Endothelial cell (in vitro differentiated cells): ENCODE results near the gene LMAN1. TPM values are rescaled to one million over a fixed set of nuclear protein-coding genes. Genes with fewer than 3 reads are reported as not detected.

Experiments used
- DNase-seq: peaks from one replicate; pipeline ENCODE4 v3.0.0; 2021; ENCODE audit warnings: low spot score
- H3K27ac Mint-ChIP-seq: one replicate; pipeline ENCODE4 v1.8.0; 2021; ENCODE audit warnings: mixed read lengths, inconsistent platforms; ENCODE audit not compliant: unreplicated experiment
- H3K27me3 Mint-ChIP-seq: one replicate; pipeline ENCODE4 v1.8.0; 2021; ENCODE audit warnings: mild to moderate bottlenecking, moderate library complexity, mixed read lengths, inconsistent platforms; ENCODE audit not compliant: unreplicated experiment
- H3K36me3 Mint-ChIP-seq: one replicate; pipeline ENCODE4 v1.8.0; 2021; ENCODE audit warnings: mild to moderate bottlenecking, low read depth, mixed read lengths, inconsistent platforms; ENCODE audit not compliant: unreplicated experiment
- H3K4me1 Mint-ChIP-seq: one replicate; pipeline ENCODE4 v1.8.0; 2021; ENCODE audit warnings: mild to moderate bottlenecking, mixed read lengths, inconsistent platforms; ENCODE audit not compliant: unreplicated experiment
- H3K4me3 Mint-ChIP-seq: one replicate; pipeline ENCODE4 v1.8.0; 2021; ENCODE audit warnings: mild to moderate bottlenecking, mixed read lengths, inconsistent platforms; ENCODE audit not compliant: unreplicated experiment
- H3K9me3 Mint-ChIP-seq: one replicate; pipeline ENCODE4 v1.8.0; 2021; ENCODE audit warnings: mixed read lengths, inconsistent platforms; ENCODE audit not compliant: unreplicated experiment
- CTCF ChIP-seq: fragments of 200-600 bp; sonication (generic); IDR thresholded peaks from one replicate; pipeline ENCODE4 v1.5.0; 2021; ENCODE audit warnings: antibody characterized with exemption; ENCODE audit not compliant: unreplicated experiment
- total RNA-seq: library from RNA; stranded (reverse); fragmentation: NEBNext Ultra II Directional; extraction: Animal tissue kit (Norgen Biotek cat#: 25700); gene quantifications from one replicate; pipeline ENCODE4 v1.2.1, GENCODE V29; 2021; ENCODE audit not compliant: unreplicated experiment

LMAN1 gene
- total RNA-seq, 1 donor from 2014 or later, result 38.5 TPM

GRCh38 chr18:59323931-59324622 is 35.0 kb downstream of the LMAN1 start:
- Mint-ChIP-seq H3K4me3 (no peak overlapping the region), H3K27me3 (peaks cover 2% of the 10 kb centered on the region), H3K36me3 (no peaks in the 10 kb centered on the region), H3K4me1 (no peaks in the 10 kb centered on the region), H3K9me3 (no peaks in the 10 kb centered on the region), H3K27ac (no peak overlapping the region)
- no peak for TF ChIP-seq CTCF
- DNase-seq, result no peak

- H3K9me3 Mint-ChIP-seq, result no peaks in the 10 kb centered on the region
- H3K36me3 Mint-ChIP-seq, result no peaks in the 10 kb centered on the region
- no peak within 1 kb of the TSS for H3K27ac Mint-ChIP-seq
- H3K27me3 Mint-ChIP-seq, result peaks cover 5% of the 10 kb centered on the region
- H3K4me3 Mint-ChIP-seq, result no peak within 1 kb of the TSS
- TF ChIP-seq CTCF, result no peak
- DNase-seq, result no peak
- no peaks in the 10 kb centered on the region for H3K4me1 Mint-ChIP-seq
Measured at GRCh38 chr18:59318460-59319050, 40.5 kb downstream of the LMAN1 start, which contains the start of gene CPLX4. Gene CPLX4, minus strand, starts transcription at chr18:59318649. Its CDS starts 187 bp downstream, at chr18:59318462.

- Mint-ChIP-seq H3K9me3 (no peaks in the 10 kb centered on the region), H3K27me3 (peaks cover 5% of the 10 kb centered on the region), H3K36me3 (no peaks in the 10 kb centered on the region), H3K4me1 (no peaks in the 10 kb centered on the region), H3K4me3 (no peak overlapping the region), H3K27ac (no peak overlapping the region)
- no peak for TF ChIP-seq CTCF
- DNase-seq, result no peak
Measured at GRCh38 chr18:59311631-59312030, 47.4 kb downstream of the LMAN1 start.

- no peak overlapping the region for H3K4me3 Mint-ChIP-seq
- TF ChIP-seq CTCF, result no peak
- DNase-seq, result no peak
- H3K4me1 Mint-ChIP-seq, result no peaks in the 10 kb centered on the region
- H3K36me3 Mint-ChIP-seq, result no peaks in the 10 kb centered on the region
- H3K9me3 Mint-ChIP-seq, result no peaks in the 10 kb centered on the region
- H3K27me3 Mint-ChIP-seq, result peaks cover 7% of the 10 kb centered on the region
- H3K27ac Mint-ChIP-seq, result no peak overlapping the region
Measured at GRCh38 chr18:59308938-59309260, 50.2 kb downstream of the LMAN1 start.

GRCh38 chr18:59308248-59308937 is 50.7 kb downstream of the LMAN1 start:
- H3K27me3 Mint-ChIP-seq, result peaks cover 7% of the 10 kb centered on the region
- DNase-seq, result peak; percentile 91
- no peaks in the 10 kb centered on the region for H3K4me1 Mint-ChIP-seq
- H3K36me3 Mint-ChIP-seq, result no peaks in the 10 kb centered on the region
- no peak overlapping the region for H3K27ac Mint-ChIP-seq
- H3K9me3 Mint-ChIP-seq, result no peaks in the 10 kb centered on the region
- peak; percentile 74 for TF ChIP-seq CTCF
- no peak overlapping the region for H3K4me3 Mint-ChIP-seq
